Vagina (tissue), 2 donors: ENCODE results near the gene UQCC3. TPM values are rescaled to one million over a fixed set of nuclear protein-coding genes. Genes with fewer than 3 reads are reported as not detected.
"Not testable (repeated sequence)": the region's sequence is repeated elsewhere in the genome, so short reads cannot be mapped to it uniquely, and the experiment has no call there.

Experiments used
- DNase-seq, 2 donors: peaks; one replicate each; pipeline ENCODE4 v3.0.0-alpha.2; 2017; ENCODE audit errors: extremely low spot score in 2 of 2
- H3K27ac ChIP-seq: fragments of 200-600 bp; sonication (generic); one replicate; pipeline ENCODE4 v1.5.1; 2019
- H3K27me3 ChIP-seq: fragments of 200-600 bp; sonication (generic); one replicate; pipeline ENCODE4 v1.5.1; 2019
- H3K36me3 ChIP-seq, 2 donors: fragments of 200-600 bp; sonication (generic); one replicate each; pipeline ENCODE4 v1.5.1; 2017 to 2019
- H3K4me1 ChIP-seq: fragments of 200-600 bp; sonication (generic); one replicate; pipeline ENCODE4 v1.5.1; 2019
- H3K4me3 ChIP-seq, 2 donors: fragments of 200-600 bp; sonication (generic); 1 replicate in 1 of 2; 2 replicates in 1 of 2; pipeline ENCODE4 v1.5.1; 2016 to 2019
- H3K9me3 ChIP-seq: fragments of 200-600 bp; sonication (generic); one replicate; pipeline ENCODE4 v1.5.1; 2019
- POLR2A ChIP-seq, 2 donors: fragments of 450-650 bp; IDR thresholded peaks; one replicate each; pipeline ENCODE4 v1.6.1; 2017; ENCODE audit warnings: antibody characterized with exemption in 2 of 2, mild to moderate bottlenecking in 2 of 2, moderate library complexity in 2 of 2
- POLR2AphosphoS5 ChIP-seq, 2 donors: sonication (generic); formaldehyde crosslinking; IDR thresholded peaks; one replicate each; pipeline ENCODE4 v1.9.0; 2017; ENCODE audit warnings: antibody characterized with exemption in 2 of 2, mild to moderate bottlenecking in 2 of 2, low read depth in 1 of 2; ENCODE audit not compliant: insufficient read depth in 1 of 2
- intact Hi-C: fragments of 100-400 bp; cut with DNase I; formaldehyde crosslinking; loops from one replicate; pipeline ENCODE4 v1.15.1; 2023
- total RNA-seq: library from RNA; depleted of rRNA; stranded (reverse); fragments of >200 nt; gene quantifications from one replicate; pipeline ENCODE4 v1.2.3, GENCODE V29; 2016
- TF ChIP-seq, protein P1 (sequence below), 3 experiments: fragments of 450-650 bp in 2 of 3; fragments of 200-600 bp in 1 of 3; sonication (generic) in 1 of 3; IDR thresholded peaks; one replicate each; pipeline ENCODE4 v1.5.1; 2017 to 2019; ENCODE audit warnings: antibody characterized with exemption in 3 of 3, mild to moderate bottlenecking in 2 of 3, moderate library complexity in 2 of 3

The UQCC3 gene
- total RNA-seq, 1 donor from 2014 or later = 6.9 TPM

DNA sequence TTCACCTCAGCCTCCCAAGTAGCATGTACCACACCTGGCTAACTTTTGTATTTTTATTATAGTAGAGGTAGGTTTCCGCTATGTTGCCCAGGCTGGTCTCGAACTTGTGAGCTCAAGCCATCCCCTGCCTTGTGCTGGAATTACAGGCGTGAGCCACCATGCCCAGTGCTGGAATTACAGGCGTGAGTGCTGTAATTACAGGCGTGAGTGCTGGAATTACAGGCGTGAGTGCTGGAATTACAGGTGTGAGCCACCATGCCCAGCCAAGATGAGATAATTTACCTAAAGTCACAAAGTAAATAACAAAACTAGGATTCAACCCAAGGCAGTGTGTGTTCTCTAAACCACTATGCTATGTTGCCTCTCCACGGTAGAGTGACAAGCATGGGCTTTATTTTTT is 11.0 kb downstream of the UQCC3 start:
- DNase-seq = no peak
- Histone ChIP-seq H3K4me3 (no peak overlapping the region), H3K36me3 (peaks cover 0 to 3% of the 10 kb centered on the region in 2 donors), H3K27ac (no peak overlapping the region), H3K4me1 (peaks cover 22% of the 10 kb centered on the region), H3K9me3 (no peaks in the 10 kb centered on the region), H3K27me3 (no peaks in the 10 kb centered on the region)
- intact Hi-C loops = no loop called here
- TF ChIP-seq POLR2AphosphoS5 (IDR thresholded peaks at IDR 0.05; ENCODE audit: insufficient read depth in 1 of 2, low read depth in 1 of 2) = no peak
- no peak for TF ChIP-seq POLR2A (IDR thresholded peaks at IDR 0.05)
- TF ChIP-seq, protein P1, sequence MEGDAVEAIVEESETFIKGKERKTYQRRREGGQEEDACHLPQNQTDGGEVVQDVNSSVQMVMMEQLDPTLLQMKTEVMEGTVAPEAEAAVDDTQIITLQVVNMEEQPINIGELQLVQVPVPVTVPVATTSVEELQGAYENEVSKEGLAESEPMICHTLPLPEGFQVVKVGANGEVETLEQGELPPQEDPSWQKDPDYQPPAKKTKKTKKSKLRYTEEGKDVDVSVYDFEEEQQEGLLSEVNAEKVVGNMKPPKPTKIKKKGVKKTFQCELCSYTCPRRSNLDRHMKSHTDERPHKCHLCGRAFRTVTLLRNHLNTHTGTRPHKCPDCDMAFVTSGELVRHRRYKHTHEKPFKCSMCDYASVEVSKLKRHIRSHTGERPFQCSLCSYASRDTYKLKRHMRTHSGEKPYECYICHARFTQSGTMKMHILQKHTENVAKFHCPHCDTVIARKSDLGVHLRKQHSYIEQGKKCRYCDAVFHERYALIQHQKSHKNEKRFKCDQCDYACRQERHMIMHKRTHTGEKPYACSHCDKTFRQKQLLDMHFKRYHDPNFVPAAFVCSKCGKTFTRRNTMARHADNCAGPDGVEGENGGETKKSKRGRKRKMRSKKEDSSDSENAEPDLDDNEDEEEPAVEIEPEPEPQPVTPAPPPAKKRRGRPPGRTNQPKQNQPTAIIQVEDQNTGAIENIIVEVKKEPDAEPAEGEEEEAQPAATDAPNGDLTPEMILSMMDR (IDR thresholded peaks at IDR 0.05) = no peak

DNA sequence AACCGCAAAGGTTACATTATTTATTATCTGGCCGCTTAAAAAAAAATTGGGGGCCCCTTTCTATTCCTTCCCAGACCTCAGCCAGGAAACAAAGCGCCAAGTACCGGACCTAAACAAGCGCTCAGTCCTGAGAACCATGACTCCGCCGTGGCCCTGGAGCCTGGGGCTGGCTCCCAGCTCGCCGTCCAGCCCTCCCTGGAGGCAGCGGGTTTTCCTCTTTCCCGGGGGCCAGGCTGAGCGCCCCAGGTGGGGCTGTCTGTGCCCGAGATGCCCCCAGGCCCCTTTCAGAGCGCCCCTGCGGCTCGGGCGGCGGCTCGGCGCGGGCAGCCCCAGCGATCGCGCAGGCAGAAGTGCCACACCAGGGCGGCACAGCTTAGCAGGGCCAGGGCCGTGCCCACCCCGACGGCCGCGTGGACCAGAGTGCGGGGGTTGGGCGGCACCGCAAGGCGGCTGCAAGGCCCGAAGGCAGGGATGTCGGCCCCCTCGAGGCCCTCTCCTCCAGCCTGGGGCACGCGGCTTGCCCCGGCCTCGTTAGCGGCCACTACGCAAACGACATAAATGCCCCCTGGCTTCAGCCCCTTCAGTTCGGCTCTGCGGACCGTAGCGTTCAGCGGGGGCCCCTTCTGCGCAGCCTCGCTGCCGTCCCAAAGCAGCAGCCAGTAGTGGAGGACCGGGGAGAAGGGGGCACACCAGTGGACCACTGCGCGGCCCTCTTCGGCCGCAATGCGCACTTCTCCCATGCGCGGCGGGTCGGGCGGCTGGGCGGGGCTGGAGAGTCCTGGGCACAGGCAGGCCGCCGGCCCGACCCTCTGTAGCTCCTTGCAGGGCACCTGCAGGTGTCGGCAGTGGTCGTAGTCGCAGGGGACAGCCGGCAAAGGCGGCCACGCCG is 16.3 kb downstream of the UQCC3 start:
- no peaks in the 10 kb centered on the region for H3K27me3 ChIP-seq
- H3K27ac ChIP-seq = peak overlapping the region; percentile 89
- DNase-seq = no peak
- H3K9me3 ChIP-seq = no peaks in the 10 kb centered on the region
- no peak for TF ChIP-seq POLR2A (IDR thresholded peaks at IDR 0.05)
- TF ChIP-seq, protein P1 (IDR thresholded peaks at IDR 0.05) = no peak
- TF ChIP-seq POLR2AphosphoS5 (IDR thresholded peaks at IDR 0.05; ENCODE audit: insufficient read depth in 1 of 2, low read depth in 1 of 2) = peak in 1 of 2 donors; percentile 63
- peaks cover 0 to 15% of the 10 kb centered on the region in 2 donors for H3K36me3 ChIP-seq
- intact Hi-C loops = no loop called here
- peaks cover 31% of the 10 kb centered on the region for H3K4me1 ChIP-seq
- H3K4me3 ChIP-seq = peak overlapping the region; percentile 45 to 50

DNA sequence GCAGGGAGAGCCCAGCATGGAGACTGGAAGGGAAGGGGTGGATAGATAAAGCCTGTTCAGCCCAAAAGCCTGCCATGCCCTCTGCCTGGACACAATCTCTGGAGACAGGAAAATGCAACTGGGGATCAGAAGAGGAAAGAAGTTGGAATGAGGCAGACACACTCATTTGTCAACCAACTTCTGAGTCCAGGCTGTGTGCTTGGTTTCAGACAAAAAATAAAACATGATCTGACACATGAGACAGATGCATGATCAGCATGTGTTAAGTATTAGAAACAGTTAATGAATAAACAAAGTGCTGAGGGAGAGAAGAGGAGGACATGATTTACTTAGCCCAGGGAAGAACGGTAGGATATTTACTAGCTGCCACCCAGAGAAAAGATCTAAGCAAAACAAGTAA is 17.0 kb downstream of the UQCC3 start:
- no peak for DNase-seq
- Histone ChIP-seq H3K9me3 (no peaks in the 10 kb centered on the region), H3K27me3 (no peaks in the 10 kb centered on the region), H3K27ac (peak overlapping the region; percentile 89), H3K4me1 (peaks cover 31% of the 10 kb centered on the region), H3K4me3 (peak overlapping the region; percentile 45 to 50), H3K36me3 (peaks cover 0 to 15% of the 10 kb centered on the region in 2 donors)
- intact Hi-C loops = no loop called here
- TF ChIP-seq POLR2A (IDR thresholded peaks at IDR 0.05) = no peak

DNA sequence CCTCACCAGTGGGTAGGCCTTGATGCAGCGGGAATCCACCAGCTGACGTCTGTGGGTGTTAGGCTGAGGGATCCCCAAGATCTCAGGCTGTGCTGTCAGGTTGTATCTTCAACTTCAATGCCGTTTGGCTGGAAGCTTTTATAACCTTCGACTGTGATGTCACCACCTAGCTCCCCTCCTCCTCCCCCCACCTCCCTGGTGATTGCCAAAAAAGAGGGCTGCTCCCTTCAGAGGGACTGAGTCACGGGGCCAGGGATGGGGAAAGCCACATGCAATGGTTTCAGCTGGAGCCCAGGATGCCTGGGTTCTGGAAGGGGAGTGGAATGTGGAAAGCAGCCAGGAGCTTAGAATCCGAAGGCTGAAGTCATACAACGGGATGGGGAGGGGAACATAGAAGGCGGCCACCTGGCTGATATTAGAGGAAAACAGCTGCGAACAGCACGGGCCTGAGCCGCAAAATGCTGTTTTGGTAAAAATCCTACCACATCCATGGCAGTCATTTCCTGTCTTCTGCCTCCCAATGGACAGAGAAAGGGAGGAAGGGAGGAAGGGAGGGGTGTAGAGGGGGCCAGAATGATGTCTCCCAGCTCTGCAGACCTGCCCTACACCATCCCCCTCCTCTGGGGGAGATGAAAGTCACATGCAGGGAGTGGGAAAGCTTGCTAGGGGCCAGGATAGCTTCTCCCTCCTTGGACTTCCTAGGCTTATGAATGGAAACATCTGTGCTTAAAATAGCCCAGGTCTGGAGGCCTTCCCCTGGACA is 18.1 kb downstream of the UQCC3 start, which contains the start of gene LRRN4CL:
Gene LRRN4CL, minus strand, starts transcription at position 110 of the 763 bp plus-strand sequence. CDS start 1,022 bp downstream, outside the sequence.
- Histone ChIP-seq H3K36me3 (peaks cover 0 to 15% of the 10 kb centered on the region in 2 donors), H3K4me1 (peaks cover 31% of the 10 kb centered on the region), H3K27ac (peak within 1 kb of the TSS; percentile 89), H3K27me3 (no peaks in the 10 kb centered on the region), H3K9me3 (no peaks in the 10 kb centered on the region), H3K4me3 (peak within 1 kb of the TSS; percentile 45 to 50)
- DNase-seq = peak in 1 of 2 donors; percentile 98
- peak in 1 of 2 donors; percentile 82 for TF ChIP-seq POLR2A (IDR thresholded peaks at IDR 0.05)
- TF ChIP-seq POLR2AphosphoS5 (IDR thresholded peaks at IDR 0.05; ENCODE audit: insufficient read depth in 1 of 2, low read depth in 1 of 2) = peak; percentile 88 to 91
- TF ChIP-seq, protein P1 (IDR thresholded peaks at IDR 0.05) = no peak
- intact Hi-C loops = no loop called here

DNA sequence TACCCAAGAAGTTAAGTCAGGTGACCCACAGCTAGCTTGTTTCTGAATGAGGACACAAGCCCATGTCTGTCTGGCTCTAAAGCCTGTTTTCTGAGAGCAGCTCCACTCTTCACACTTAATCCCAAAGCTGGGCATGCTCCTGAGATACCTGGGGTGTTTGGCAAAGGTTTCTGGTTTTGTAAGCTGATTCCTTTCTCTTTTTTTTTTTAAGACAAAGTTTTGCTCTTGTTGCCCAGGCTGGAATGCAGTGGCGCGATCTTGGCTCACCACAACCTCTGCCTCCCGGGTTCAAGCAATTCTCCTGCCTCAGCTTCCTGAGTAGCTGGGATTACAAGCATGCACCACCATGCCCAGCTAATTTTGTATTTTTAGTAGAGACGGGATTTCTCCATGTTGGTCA is 22.2 kb downstream of the UQCC3 start:
- peaks cover 18% of the 10 kb centered on the region for H3K4me1 ChIP-seq
- DNase-seq = not testable (repeated sequence)

More for the DNA sequence above, 22.2 kb downstream of the UQCC3 start:
- H3K9me3 ChIP-seq, H3K27me3 ChIP-seq, H3K27ac ChIP-seq, H3K4me3 ChIP-seq, intact Hi-C loops: not testable (repeated sequence)
- H3K36me3 ChIP-seq = peaks cover 0 to 15% of the 10 kb centered on the region in 2 donors
